Endometrium (tissue), 2 donors: ENCODE results near the gene PRKCQ.

Source experiments
- FAIRE-seq: peaks from 2 replicates; lab custom pipeline; 2012; peaks lifted over from hg19 to GRCh38; lab: Jason Lieb, UNC
- donor health status: control.
- donor health status: control.

Gene PRKCQ

GRCh38 chr10:6567203-6567703 lies 12.8 kb downstream of the PRKCQ start:
- FAIRE-seq: no peak

DNA sequence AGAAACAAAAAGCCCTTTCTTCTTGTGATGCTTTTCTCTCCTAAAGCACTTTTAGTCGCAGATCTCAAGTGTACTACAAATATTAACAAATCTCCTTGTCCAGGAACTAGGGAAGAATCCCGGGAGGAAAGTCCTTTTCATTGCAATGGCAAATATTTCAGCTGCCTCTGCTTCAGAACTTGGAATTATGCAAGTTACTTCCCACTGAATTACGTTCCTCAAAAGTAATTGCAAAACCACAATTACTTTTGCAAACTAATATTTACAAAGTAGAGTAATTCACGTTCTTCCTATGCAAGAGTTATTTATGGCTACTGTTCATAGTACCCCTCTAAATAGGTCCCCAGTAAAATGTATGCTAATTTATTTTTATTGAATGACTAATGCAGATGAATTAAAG lies 14.5 kb downstream of the PRKCQ start:
- FAIRE-seq: no peak

GRCh38 chr10:6564367-6564766 lies 15.7 kb downstream of the PRKCQ start:
- FAIRE-seq: no peak

- FAIRE-seq: no peak
These were observed 16.3 kb downstream of the PRKCQ start for GRCh38 chr10:6563731-6564130.

DNA sequence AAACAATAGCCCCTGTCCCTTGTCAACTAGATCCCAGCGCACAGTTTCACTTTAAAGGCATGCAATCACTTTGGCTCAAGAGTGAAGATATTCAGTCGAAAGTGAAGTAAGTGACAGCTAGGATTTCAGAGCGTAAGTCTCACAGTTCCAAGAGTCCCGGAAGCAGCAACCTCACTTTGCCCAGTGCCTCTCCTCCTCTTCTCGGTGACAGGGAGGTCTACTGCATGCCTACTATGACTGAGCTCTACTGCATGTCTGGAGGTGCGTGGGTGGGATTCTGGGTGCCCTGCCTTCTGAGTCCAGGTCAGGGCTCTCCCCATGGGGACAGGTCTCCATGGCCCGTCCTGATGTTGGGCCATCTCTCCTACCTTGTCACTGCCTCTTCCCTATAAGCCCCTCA lies 17.0 kb downstream of the PRKCQ start:
- no peak for FAIRE-seq

DNA sequence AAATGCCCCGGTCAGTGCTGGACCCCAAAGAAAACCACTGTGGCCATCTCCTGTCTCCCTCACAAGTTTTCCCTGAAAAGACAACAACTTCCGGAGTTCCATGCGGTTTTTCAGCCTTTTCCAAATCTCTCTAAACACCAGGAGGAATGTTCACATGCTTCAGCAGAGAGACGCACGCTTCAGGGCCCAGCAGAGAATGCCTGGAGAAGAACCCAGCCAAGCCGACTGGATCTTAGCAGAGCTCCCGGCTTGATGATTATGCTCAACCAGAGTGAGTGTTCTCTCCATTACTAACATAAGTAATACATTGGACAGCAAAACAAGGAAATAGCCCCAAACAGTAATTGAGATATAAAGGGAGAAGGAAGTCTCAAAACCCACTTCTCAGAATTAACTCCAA lies 17.9 kb downstream of the PRKCQ start:
- FAIRE-seq: no peak

- no peak for FAIRE-seq
These were observed 18.5 kb downstream of the PRKCQ start for GRCh38 chr10:6561552-6561951.

- FAIRE-seq: no peak
These were observed 21.2 kb downstream of the PRKCQ start for GRCh38 chr10:6558759-6559461.

DNA sequence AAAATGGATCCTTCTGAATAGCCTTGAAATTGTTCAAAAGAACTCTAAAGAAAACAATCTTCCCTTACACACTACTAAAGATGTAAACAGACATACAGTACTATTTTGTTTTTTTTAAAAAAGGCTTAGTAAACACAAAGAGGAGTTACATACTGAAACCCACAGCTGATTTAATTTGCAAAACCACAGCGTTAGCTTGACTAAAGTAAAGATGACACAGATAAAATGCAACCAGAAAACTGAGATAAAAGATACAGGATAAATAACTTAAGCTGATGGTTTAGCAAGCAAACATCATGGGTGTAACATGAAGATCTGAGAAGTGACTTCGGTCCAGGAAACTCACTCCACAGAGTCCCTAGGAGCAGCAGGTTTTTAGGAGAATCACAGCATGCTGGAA lies 21.8 kb downstream of the PRKCQ start:
- FAIRE-seq: peak; percentile 81

GRCh38 chr10:6553937-6554336 lies 26.1 kb downstream of the PRKCQ start:
- FAIRE-seq: no peak

DNA sequence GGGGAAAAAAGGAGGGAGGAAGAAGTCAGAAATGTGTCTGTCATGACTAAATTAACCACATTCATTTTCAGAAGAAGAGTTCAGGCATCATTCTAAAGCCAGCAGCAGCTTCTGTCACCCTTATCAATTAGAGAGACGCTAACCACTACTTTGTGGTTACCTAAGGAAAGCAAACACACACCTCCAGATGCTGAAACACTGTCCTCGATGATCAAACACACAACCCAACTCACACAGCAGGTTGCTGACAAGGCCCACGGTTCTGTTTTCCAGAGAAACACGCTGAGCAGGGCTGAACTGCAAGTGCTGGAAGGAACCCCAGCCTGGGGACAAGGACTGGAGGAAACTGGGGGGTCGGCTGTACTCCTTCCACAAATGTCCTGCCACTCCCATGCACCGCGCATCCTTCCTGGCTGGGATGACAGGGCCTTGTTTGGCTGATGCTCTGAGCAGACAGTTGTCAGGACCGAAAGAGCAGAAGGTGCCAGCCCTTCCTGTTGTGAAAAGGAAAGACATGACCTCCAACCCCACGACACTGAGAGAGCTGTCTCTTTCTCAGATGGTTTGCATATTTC lies 36.6 kb downstream of the PRKCQ start:
- no peak for FAIRE-seq

DNA sequence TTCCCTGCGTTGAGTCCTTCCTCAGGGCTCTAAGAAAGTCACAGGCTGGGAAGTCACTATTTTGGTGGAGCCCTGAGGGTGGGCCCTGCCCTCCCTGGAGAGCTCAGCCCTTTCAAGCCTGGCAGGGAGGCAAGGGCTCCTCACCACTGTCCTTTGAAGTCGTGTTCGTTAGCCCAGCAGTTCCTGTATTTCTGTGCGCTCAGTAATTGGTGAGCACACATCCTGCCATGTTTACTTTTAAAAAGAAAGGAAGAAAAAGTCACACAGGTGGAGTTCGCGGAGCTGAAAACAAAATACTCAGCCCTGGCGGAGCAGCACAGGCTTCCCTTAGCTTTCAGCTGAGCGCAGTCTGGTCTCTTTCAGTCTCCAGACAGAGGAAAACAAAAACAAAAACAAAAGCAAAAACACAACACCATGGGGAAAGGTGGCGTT lies 37.1 kb downstream of the PRKCQ start:
- no peak for FAIRE-seq

DNA sequence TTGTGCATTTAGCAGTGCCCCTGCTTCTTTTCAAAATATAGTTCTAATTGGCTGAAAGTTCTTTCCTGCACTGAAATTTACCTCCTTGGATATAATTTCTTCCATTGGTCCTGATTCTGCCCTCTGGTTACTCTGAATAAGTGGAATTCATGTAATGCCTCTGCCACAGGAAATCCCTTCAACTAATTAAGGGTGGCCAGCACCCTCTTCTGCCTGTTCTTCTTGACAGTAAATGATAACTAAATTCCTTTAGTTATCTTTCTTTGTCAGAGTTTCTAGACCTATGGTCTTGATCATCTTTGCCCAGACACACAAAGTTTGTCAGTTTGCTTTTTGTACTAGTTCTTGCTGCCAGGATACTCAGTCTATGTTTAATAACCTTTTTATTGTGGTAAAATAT lies 40.2 kb downstream of the PRKCQ start:
- no peak for FAIRE-seq

GRCh38 chr10:6537770-6538169 lies 42.3 kb downstream of the PRKCQ start:
- FAIRE-seq: no peak

- FAIRE-seq: no peak
These were observed 44.0 kb downstream of the PRKCQ start for GRCh38 chr10:6536102-6536501.

- FAIRE-seq: no peak
These were observed 44.8 kb downstream of the PRKCQ start for GRCh38 chr10:6535156-6535764.

- FAIRE-seq: no peak
These were observed 47.8 kb downstream of the PRKCQ start for GRCh38 chr10:6532321-6532720.

DNA sequence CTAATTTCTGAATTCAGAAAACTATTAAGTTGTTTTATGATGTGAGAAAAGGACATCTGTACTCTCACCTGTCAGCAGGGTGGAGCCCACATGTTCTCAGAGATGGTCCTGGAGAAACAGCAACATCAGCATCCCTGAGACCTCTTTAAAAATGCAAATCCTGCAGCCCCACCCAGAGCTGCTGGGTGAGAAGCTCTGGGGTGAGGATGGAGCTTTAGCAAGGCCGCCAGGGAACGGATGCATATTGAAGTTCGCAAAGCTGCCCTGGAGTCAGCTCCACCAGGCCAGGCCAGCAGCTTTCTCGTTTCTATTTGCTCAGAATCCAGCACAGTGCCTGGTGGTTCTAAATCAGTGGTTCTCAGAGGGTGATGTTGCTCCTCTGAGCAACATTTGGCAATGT lies 49.1 kb downstream of the PRKCQ start:
- FAIRE-seq: no peak

DNA sequence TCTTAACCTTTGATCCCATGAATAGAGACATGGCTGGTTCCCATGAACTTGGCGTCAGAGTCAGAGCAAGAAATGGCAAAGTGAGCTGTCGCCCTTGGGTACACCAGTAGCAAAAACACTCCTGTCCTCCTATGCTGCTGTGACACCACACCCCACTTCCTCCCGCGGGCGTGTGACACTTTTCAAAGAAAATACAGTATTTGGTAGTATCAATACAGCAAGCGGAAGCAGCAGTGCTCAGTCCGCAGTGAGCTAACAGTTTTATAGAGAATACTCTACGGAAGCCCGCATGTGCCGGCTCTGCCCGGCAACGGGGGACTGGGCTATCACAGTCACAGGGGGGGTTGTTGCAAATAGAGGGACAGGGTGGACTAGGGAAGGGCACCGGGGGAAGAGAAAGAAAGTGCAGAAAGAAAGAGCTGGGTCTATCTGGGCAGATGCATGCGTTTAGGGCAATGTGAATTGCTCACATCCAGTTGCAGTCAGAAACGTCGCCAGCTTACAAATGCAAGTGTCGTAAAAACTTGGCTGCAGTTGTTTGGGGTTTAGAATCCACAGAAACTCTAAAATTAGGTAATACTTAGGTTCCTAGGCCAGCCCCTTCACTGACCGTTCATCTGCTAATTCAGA lies 49.8 kb downstream of the PRKCQ start:
- FAIRE-seq: no peak

GRCh38 chr10:6528198-6528950 lies 51.7 kb downstream of the PRKCQ start:
- no peak for FAIRE-seq

DNA sequence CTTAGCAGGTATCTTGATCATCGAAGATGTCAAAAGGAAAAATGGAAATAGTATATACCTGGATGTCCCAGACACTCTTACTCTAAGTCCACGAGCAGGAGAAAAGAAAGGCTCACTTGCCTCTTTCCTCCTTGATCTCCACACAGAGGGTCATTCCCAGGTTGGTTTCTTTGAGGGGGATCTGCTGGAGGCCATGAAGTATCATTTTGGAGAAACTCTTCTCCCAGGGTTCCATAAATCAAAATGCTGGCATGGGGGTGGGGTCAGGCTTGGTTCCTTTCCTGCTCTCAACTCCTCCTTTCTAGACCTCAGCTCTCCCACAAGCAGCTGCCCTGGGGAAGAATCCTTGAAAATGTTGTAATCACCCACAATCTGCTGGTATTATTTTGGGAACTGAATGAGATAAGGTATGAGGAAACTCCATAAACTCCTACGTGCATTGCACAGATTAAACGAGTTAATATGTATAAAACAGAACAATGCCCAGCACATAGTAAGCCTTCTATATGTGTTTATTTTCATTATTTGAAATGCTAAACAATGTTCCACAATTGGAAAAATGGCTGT lies 54.4 kb downstream of the PRKCQ start:
- FAIRE-seq: no peak

- no peak for FAIRE-seq
These were observed 57.8 kb downstream of the PRKCQ start for GRCh38 chr10:6522230-6522629.
